Measurements from ENCODE around the gene MTMR1.

DNA sequence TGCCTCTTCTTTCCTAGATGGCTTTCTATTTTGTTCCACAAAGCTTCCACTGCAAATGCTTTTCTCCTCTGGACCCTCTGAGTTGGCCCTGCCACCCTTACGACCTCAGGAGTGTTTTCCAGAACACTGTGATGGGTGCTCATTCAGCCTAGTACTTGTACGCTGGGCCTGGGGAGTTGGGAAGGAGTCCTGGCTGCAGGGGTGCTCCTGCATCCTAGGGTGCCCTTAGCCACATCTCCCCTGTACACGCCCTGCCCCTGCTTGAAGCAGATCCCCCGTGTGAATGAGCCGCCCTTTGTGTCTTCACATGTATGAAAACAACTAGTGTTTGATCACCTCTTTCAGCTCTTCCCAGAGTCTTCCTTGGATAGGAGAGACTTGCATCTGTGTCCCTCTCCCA lies 64.2 kb downstream of the MTMR1 start:
- TF ChIP-seq, protein P1, sequence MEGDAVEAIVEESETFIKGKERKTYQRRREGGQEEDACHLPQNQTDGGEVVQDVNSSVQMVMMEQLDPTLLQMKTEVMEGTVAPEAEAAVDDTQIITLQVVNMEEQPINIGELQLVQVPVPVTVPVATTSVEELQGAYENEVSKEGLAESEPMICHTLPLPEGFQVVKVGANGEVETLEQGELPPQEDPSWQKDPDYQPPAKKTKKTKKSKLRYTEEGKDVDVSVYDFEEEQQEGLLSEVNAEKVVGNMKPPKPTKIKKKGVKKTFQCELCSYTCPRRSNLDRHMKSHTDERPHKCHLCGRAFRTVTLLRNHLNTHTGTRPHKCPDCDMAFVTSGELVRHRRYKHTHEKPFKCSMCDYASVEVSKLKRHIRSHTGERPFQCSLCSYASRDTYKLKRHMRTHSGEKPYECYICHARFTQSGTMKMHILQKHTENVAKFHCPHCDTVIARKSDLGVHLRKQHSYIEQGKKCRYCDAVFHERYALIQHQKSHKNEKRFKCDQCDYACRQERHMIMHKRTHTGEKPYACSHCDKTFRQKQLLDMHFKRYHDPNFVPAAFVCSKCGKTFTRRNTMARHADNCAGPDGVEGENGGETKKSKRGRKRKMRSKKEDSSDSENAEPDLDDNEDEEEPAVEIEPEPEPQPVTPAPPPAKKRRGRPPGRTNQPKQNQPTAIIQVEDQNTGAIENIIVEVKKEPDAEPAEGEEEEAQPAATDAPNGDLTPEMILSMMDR (conservative IDR thresholded peaks at IDR 0.05; ENCODE audit: low read depth, low read length): no peak
- no peak for TF ChIP-seq EZH2 (IDR thresholded peaks at IDR 0.05; ENCODE audit: borderline replicate concordance, low read depth, low read length, poor library complexity, severe bottlenecking)

All from A673 (cell line).